Colon (tissue), 2 donors: ENCODE data around the gene PRRT1.
A peak's percentile ranks its signal among the peaks of the same experiment; 100 is the strongest.
"Not testable (repeated sequence)": the region's sequence is repeated elsewhere in the genome, so short reads cannot be mapped to it uniquely, and the experiment has no call there.

Source experiments
- FAIRE-seq: peaks from 2 replicates; lab custom pipeline; 2012; peaks lifted over from hg19 to GRCh38; lab: Jason Lieb, UNC
- donor health status: control.
- donor health status: control.

The PRRT1 gene

GRCh38 chr6:32151863-32152768, at the start of gene PRRT1:
TSS of gene PRRT1 (minus strand) at chr6:32151939. CDS start at chr6:32151827, 112 bp downstream.
- FAIRE-seq, result no peak

DNA sequence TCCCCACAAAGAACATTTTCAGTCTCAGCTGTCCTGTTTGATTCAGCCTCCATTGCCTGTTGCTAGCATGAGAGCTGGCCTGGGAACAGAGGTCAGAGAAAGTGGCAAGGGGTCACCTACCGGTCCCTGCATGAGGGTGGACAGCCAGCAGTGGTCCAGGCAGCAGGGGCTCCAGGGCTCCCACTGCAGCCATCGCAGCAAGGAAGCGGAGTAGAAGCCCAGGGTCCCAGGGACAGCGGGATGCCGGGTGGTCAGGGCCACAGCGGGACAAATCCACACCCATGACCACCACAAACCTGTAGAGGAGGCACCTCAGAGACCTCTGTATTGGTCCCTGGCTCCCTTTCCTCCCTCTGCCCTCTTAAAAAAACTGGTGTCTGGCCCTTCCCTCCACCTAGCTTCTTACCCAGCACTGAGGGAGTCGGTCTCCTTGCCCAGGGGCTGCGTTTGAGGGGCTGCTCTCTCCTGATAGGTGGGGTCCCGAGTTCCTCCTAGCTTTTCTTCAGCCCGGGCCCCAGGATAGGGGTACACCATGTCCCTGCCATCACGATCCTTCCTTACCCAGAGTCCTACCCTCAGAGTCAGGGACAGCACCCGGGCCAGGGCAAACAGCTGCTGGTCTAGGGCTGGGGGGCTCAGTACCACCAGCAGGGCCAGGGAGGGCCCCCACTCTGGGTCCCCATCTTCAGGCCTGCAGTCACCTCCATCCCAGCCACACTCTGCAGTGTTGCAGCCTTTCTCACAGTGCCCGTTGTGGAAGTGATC, 49.2 kb upstream of the PRRT1 start:
- FAIRE-seq, result no peak

- no peak for FAIRE-seq
These were observed 47.1 kb upstream of the PRRT1 start for GRCh38 chr6:32198866-32199265.

GRCh38 chr6:32198345-32198696, 46.6 kb upstream of the PRRT1 start:
- FAIRE-seq, result no peak

DNA sequence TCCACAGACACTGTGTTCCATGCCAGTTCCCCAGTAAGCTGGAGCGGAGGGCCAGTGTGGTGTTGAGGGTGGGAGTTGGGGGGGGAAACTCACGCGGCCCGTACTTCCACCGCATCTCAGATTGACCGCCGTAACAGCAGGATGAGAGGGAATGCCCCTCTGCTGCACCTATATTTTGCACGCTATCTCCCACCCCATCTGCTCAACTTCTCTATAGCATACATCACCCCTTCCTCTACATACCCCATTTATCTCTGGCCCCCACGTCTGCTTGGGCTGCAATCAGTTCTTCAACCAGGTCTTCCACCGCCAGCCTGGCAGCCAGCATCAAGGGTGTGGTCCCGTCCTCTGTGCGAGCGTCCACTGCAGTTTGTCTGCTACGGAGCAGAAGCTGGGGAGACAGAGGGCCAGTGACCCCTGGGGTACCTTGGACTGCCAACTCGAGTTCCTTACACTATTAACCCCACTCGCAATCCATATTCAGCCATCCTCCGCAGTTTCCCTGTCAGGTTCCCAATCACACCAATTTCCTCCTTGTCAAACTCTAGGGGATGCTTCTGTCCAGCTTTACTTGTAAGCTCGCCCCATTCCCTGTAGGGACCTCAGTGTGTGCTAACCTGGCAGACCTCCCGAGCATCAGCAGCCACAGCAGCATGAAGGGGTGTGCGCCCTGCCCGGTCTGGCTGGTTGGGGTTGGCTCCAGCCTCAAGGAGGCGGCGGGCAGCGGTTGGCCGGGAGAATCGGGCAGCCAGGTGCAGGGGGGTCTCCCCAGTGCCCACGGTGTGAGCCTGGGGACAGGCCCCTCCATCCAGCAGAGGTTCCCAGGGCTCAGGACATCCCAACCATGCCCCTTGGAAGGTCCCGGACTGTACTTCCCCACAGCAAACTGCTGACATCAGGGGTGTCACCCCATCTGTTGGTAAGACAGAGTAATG, 45.2 kb upstream of the PRRT1 start:
- FAIRE-seq, result no peak

GRCh38 chr6:32195902-32196681, 44.4 kb upstream of the PRRT1 start:
- no peak for FAIRE-seq

DNA sequence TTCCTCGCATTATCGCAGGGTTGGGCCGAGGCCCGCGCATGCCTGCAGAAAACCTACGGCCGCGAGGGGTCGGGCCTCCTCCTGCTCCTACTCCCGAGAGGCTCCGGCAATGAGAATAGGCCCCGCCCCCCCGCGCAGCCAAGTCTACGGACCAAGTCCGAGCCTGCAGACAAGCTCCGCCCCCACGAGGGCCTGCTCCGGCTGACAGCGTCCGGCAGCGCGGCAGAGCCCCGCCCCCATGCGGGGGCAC, 43.8 kb upstream of the PRRT1 start:
- peak; percentile 61 for FAIRE-seq

DNA sequence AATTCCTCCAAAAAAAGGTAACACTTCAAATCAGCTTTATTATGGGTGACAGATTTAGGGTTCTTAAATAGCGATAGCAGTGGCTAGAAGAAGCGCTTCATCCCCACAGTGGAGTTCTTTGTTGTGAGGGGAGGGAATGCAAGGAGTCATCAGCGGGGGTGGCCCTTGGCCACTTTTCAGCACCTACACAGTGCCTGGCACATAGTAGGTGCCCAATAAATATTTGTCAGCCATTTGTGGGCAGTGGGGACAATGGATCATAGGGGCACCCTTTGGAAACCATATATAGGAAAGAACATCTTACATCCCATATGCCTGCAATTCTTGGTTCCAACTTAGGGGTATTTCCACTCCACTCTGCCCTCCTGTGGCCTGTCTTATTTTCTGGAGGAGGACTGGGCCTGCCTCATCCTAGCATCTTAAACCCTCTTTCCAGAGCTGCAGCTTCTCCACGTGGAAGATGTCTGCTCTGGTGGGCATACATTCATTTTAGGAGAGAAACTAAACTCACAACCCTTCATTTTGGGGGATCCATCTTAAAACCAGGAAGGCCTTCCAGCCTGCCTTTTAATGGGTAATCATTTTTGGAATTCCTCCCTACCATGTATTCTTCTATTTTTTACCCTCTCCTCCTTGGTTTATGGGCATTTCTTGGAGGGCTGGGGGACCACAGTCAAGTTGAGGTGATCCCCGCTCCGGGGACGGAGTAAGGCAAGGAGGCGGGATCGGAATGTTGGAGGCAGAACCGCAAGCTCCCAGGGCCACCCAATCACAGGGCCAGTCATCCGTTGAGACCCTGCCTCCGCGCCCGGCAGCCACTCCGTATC, 43.3 kb upstream of the PRRT1 start:
- no peak for FAIRE-seq

GRCh38 chr6:32194388-32194787, 42.6 kb upstream of the PRRT1 start:
- no peak for FAIRE-seq

DNA sequence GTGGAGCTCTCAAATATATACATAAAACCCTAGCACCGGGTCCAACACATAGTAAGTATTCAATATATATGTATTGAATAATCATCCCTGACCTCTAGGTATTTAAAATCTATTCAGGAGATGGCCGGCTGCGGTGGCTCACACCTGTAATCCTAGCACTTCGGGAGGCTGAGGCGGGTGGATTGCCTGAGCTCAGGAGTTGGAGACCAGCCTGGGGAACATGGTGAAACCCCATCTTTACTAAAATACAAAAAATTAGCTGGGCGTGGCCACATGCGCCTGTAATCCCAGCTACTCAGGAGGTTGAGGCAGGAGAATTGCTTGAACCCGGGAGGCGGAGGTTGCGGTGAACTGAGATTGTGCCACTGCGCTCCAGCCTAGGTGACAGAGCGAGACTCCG, 41.4 kb upstream of the PRRT1 start:
- not testable (repeated sequence) for FAIRE-seq

DNA sequence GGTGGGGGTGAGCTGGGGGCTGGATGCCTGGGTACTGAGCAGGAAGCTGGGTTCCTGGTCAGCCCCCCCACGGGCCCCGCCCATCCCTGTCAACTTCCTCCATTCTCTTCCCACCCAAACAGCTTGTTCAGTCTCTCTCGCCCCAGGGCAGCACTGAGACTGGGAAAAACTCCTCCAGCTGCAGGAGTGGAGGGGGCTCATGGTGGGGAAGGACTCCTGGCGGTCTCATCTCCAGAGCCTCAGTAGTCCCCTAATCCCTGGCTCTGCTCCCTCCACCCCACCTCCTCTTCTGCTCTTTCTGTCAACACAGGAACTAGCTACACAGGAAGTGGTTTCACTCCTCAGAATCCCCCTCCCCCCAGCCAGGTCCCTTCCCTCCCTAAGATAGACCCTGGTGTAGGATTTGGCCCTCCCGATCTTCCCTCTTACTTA, 40.9 kb upstream of the PRRT1 start, which contains the start of gene GPSM3:
Gene GPSM3 (minus strand): TSS at position 36 of the 432 bp plus-strand sequence. CDS start 130 bp downstream, outside the sequence.
- no peak for FAIRE-seq

DNA sequence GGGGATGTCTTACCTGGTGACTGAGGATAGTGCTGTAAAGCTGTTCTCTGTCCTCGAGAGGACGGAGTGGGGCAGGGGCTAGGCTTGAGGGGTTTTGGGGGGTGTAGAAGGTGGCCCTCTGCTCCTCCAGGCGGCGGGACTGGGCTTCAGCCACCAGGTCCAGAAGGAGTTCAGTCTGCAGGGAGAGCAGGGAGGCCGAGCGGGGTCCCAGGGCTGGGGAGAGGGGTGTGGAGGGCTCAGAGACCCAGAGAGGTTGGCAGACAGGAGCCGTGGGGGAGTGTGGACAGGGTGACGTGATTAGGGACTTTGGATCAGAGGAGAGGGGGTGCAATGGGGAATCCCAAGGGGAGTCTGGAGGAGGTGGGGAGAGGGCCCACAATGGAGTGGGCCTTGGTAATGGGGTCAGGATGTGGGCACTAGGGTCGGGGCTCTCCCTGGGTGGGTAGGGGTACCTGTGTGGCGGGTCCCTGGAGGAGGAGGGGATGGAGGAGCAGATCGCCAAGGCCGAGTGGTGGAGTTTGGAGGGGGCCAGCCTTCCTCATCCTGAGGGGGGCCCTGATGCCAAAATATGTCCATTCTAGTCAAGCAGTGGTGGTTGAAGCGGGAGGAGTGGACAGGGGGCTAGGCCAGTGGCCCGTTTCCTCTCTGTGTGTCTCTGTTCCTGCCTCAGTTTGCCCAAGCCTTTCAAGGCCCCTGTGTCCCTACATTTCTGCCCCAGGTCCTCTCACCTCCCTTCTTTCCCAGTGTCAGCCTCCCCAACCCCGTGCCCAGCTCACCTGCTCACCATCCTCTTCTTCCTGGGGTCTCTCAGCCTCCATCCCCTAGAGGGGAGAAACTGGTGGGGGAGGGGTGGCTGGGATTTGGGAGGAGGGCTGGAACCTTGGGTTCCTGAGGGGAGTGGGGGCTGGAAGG, 40.2 kb upstream of the PRRT1 start:
- no peak for FAIRE-seq

DNA sequence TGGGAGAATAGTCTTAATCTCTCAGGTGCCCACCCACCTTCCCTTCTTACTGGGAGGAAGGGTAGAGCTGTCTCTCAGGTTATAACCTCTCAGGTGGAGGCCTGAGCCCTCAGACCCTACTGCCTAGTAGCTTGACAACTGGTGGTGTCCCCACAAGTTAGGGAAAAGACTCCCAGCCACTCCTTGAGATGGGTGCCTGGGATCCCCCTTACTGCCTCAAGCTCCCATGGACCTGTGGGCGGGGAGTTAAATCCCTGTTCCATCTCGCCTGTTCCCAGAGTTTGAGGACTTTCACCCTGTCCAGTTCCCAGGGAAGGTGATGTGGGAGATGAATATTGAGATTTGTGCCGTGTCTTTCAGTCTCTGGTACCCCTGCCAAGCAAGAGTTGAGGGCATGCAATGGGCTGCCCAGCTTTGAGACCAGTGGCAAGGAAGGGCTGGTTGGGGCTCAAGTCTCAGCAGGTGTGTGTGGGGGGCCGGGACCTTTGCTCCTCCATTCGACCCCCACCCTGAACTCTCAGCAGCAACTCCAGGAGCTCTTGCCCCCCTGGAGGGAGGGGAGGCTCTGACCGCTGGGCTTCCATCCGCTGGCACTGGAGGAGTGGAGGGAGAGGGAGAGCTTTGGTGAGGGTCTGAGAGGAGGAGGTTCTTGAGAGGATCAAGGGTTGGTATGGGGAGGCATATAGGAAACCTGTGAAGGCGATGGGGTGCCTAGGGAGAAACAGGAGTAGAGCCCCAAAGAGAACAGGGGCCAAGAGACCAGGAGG, 39.4 kb upstream of the PRRT1 start:
- no peak for FAIRE-seq

GRCh38 chr6:32190054-32190851, 38.5 kb upstream of the PRRT1 start, which contains the start of gene PBX2:
TSS of gene PBX2 (minus strand) at chr6:32190202. CDS start at chr6:32189915, 287 bp downstream.
- no peak for FAIRE-seq

- FAIRE-seq, result no peak
These were observed 38.0 kb upstream of the PRRT1 start for GRCh38 chr6:32189742-32190053.

DNA sequence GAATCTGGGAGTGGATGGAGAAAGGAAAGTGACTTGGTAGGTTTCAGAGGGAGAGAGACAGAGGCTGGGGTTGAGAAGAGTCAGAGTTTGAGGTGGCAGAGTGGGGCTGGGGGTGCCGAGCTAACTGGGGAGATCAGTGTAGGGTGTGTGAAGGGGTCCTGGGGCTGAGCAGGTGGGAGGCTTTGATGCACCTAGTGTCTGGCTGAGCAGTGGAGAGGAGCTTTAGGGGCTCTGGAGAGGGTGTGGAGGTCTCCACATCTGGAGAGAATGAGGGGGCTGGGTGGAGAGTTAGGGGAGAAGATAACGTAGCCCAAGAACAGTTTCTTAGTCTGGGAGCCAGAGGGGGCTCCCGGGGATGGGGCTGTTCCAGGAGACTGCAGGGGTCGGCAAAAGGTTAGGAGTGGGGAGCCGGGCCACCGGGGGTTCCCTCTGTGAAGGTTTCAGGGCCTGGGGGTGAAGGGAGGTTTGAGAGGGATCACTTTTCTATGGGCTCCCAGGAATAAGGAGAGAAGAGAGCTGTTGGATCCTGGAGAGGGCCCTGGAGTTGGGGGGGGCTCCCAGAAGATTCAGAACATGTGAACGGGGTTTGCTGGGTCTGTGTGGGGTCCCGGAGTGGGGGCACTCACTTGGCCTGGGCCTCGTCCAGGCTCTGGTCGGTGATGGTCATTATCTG, 37.5 kb upstream of the PRRT1 start:
- FAIRE-seq, result no peak

GRCh38 chr6:32188381-32189068, 36.8 kb upstream of the PRRT1 start:
- FAIRE-seq, result no peak
